GM12864 (cell line): ENCODE results near the gene KIF23.

ENCODE experiments used
- DNase-seq: peaks from one replicate; pipeline ENCODE4 v3.0.0-alpha.2; 2011; ENCODE audit warnings: low read depth
- H3K4me3 ChIP-seq: 2 replicates; pipeline ENCODE4 v1.5.1; 2011; ENCODE audit warnings: mild to moderate bottlenecking, low read depth, low read length, control low read depth
- CTCF ChIP-seq: IDR thresholded peaks from 2 replicates; pipeline ENCODE4 v1.5.1; 2011; ENCODE audit warnings: low read depth, mild to moderate bottlenecking, moderate library complexity, low read length, control low read depth, inconsistent platforms; ENCODE audit errors: missing control alignments

KIF23 gene

GRCh38 chr15:69450968-69451695 lies 37.0 kb downstream of the KIF23 start:
- no peak for TF ChIP-seq CTCF
- no peak for DNase-seq
- H3K4me3 ChIP-seq: peak overlapping the region; percentile 91; the same call in 1 of the 2 replicates

- no peak for DNase-seq
- TF ChIP-seq CTCF: no peak
- H3K4me3 ChIP-seq: peak overlapping the region; percentile 91
Measured at GRCh38 chr15:69451951-69452691, 38.0 kb downstream of the KIF23 start.

GRCh38 chr15:69452692-69453521 lies 38.8 kb downstream of the KIF23 start, which contains the start of gene RPLP1:
Gene RPLP1 (plus strand): TSS chr15:69452818. CDS start chr15:69452949, 131 bp downstream.
- no peak for TF ChIP-seq CTCF
- peak; percentile 91 for DNase-seq
- peak within 1 kb of the TSS; percentile 91 for H3K4me3 ChIP-seq

GRCh38 chr15:69454953-69455352 lies 40.8 kb downstream of the KIF23 start:
- peak overlapping the region; percentile 91 for H3K4me3 ChIP-seq
- no peak for TF ChIP-seq CTCF
- no peak for DNase-seq

GRCh38 chr15:69456208-69457166 lies 42.3 kb downstream of the KIF23 start:
- no peak for DNase-seq
- no peak overlapping the region for H3K4me3 ChIP-seq
- TF ChIP-seq CTCF: no peak
